ENCODE data around the gene SEC23IP.
"Not testable (repeated sequence)": the region's sequence is repeated elsewhere in the genome, so short reads cannot be mapped to it uniquely, and the experiment has no call there.

The SEC23IP gene

GRCh38 chr10:119892188-119893065 is at the start of gene SEC23IP:
Gene SEC23IP (plus strand): TSS chr10:119892730. CDS start chr10:119892783, 53 bp downstream.
- peak; percentile 96 for DNase-seq

GRCh38 chr10:119845656-119846055 is 46.9 kb upstream of the SEC23IP start:
- DNase-seq = no peak

GRCh38 chr10:119849031-119849789 is 43.3 kb upstream of the SEC23IP start:
- peak; percentile 90 for DNase-seq

DNA sequence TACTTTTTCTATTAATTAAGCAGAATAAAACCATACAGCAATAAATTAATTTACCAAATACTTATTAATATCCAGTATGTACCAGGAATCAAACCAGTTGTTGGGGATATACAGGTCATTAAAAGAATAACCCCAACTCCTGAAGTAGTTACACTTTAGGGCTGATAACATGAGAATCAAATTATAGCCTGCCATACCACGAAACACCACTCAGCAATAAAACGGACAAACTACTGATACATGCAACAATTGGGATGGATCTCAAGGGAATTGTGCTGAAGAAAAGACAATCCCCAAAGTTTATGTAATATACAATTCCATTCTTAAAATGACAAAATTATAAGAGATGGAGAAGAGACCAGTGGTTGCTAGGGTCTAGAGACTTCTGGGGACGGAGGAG is 42.6 kb upstream of the SEC23IP start:
- peak; percentile 25 for DNase-seq

DNA sequence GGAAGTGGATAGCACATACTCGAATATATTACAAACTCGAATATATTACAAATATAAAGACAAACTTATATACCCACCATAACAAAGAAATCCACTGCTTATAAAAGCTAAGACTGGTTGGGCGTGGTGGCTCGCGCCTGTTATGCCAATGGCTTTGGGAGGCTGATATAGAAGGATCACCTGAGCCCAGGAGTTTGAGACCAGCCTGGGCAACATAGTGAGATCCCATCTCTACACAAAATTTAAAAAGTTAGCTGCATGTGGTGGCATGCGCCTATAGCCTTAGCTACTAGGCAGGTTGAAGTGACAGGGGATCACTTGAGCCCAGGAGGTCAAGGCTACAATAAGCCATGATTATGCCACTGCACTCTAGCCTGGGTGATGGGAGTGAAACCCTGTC is 40.3 kb upstream of the SEC23IP start:
- DNase-seq = no peak

DNA sequence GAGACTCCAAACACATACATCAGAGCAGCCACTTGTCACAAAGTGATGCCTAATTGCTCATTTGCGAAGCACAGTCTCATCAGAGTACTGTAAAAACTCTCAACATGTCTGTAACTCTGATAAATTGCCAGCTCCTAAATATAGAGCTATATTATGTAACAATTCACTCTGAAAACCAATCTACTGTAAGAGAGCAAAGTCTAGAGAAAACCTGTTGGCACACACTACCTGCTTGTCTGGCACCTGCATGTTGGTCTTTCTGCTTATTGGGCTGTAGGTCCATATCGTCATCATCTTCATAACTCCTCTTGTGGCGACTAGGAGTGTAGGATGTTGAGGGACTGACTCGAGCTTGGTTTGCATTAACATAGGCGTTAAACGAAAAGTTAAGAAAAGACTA is 39.7 kb upstream of the SEC23IP start:
- DNase-seq = no peak

DNA sequence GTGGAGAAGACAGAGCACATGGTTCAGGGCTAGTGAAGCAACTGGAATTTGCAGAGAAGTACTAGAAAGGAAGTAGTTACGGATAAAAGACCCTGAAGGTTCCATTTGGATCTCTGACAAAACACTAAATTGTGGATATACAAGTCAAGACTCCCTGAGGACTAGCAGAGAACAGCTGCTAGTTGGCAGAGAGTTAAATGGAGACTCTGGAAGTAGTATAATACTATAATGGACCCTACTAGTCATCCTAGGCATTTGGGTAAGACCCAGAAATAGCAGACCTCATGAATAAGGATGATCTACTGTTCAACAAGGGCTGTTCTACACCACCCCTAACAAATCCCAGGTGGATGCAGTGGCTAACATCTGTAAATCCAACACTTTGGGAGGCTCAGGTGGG is 39.0 kb upstream of the SEC23IP start:
- DNase-seq = no peak

- no peak for DNase-seq
Measured at GRCh38 chr10:119858063-119858462, 34.5 kb upstream of the SEC23IP start.

- DNase-seq = peak; percentile 46
Measured at GRCh38 chr10:119859420-119860258, 32.9 kb upstream of the SEC23IP start.

GRCh38 chr10:119860866-119861607 is 31.5 kb upstream of the SEC23IP start:
- DNase-seq = no peak

DNA sequence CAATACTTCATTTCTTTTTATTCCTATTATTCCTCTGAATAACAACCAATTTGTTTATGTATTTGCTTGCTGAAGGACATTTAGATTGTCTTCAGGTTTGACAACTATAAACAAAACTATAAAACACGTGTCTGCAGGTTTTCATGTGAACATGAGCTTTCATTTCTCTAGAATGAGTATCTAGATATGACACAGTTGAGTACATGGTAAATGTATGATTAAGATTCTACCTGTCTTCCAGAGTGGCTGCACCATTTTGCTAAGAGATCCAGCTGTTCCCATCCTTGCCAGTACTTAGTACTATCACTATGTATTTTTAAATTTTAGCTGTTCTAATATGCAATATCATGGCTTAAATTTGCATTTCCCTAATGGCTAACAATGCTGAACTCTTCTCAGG is 30.0 kb upstream of the SEC23IP start:
- DNase-seq = no peak

DNA sequence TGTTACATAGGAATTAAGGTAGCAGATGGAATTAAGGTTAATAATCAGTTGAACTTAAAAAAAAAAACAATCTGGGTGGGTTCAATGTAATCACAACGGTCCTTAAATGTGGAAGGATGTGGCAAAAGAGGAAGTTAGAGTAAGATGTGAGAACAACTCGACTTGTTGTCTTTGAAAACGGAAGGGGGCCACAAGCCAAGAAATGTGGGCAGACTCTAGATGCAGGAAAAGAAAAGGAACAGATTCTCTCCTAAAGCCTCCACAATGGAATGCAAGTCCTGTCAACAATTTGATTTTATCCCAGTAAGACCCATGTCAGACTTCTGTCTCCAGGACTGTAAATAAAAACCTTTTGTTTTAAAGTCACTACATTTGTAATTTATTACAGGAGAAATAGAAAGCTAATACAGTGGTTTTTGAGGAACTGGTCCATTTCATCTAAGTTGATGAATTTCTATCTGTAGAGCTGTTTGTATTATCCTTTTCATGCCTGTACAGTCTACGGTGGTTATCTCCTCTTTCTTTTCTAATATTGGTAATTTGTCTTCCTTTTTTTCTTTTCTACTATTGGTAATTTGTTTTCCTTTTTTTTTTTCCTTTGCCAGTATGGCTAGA is 28.5 kb upstream of the SEC23IP start:
- DNase-seq = no peak

DNA sequence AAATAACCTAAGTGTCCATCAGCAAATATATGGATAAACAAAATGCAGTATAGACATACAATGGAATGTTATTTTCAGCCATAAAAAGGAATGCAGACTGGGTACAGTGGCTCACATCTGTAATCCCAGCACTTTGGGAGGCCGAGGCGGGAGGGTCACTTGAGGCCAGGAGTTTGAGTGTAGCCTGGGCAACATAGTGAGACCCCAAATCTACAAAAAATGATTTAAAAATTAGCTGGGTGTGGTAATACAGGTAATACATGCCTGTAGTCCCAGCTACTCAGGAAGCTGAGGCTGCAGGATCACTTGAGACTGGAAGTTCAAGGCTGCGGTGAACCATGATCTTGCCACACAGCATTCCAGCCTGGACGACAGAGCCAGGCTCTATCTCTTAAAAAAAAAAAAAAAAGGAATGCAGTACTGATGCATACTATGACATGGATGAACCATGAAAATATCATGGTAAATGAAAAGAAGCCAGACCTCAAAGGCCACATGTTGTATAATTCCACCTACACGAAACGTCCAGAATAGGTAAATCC is 26.8 kb upstream of the SEC23IP start:
- no peak for DNase-seq

DNA sequence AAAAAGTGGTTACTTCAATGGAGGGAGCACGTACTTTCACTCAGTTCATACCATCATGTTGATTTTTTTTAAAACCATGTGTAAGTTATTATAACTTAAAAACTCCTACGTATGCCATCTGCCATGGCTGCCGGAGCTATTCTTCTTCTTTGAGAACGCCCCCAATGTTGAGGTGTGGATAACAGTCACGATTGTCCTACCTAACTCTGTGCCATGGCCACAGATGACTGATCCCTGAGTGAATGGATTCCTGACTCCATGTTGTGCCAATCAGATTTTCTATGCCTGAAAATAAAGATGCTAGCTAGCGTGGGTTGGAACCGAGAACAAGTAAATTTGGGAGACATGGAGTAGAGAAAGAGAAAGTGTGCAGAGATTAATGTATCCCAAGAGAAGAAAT is 25.2 kb upstream of the SEC23IP start:
- no peak for DNase-seq

DNA sequence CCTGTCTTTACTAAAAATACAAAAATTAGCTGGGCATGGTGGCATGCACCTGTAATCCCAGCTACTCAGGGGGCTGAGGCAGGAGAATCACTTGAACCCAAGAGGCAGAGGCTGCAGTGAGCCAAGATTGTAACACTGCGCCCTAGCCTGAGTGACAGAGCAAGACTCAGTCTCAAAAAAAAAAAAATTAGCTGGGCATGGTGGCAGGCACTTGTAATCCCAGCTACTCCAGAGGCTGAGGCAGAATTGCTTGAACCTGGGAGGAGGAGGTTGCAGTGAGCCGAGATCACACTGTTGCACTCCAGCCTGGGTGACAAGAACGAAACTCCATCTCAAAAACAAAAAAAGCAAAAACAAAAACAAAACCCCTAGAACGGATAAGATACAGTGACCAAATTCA is 23.1 kb upstream of the SEC23IP start:
- DNase-seq = not testable (repeated sequence)

- DNase-seq = peak; percentile 51
Measured at GRCh38 chr10:119871881-119872609, 20.5 kb upstream of the SEC23IP start.

DNA sequence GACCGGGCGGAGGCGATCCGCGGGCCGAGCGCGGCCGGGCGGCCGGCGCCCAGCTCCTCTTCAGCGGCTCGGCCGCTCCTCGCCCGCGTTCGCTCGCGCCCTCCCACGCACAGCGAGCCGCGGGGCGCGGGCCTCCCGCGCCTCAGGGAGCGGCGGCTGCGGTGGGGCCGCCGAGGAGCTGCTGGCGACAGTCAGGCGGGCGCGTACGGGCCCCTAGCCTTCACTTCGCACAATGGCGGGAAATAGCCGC is 20.0 kb upstream of the SEC23IP start, which contains the start of gene MCMBP:
MCMBP (minus strand) TSS at position 234 of the 250 bp plus-strand sequence. CDS start 259 bp downstream, outside the sequence.
- no peak for DNase-seq

DNA sequence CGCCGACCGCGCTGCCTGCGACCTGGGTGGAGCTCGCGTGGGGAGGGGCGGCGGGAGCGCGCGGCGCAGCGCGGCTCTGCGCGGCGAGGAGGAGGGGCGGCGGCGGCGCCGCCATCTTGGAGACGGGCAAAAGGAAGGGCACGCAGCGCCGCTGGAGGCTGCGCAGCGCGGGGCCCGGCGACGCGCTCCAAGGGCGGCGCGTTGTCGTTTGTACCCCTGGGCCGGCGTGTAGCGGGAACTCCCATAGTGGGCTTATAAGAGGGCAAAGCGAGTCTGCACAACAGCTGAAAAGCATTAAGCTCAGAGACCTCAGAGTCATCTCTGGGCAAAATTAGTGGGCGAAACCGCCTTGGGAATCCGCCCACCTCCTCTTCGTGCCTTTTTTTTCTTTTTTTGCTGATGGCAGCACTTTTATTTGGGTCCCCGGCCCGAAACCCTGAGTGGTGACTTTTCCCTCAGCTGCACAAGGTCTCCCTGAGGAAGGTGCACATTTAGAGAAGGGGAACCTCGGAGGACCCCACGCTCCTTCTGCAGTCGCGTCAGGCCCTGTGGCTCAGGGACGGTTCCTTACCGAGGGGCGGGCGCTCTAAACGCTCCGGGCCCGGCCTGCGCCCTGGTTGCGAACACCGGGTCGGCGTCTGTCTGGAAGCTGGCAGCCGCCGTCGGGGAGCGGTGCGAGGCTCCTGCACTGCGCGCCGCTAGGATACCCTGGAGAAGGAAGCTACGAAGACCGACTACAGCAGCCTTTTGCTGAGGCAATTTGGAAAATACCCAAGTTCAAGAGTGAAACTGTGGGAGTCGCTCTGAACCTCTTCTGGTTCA is 19.5 kb upstream of the SEC23IP start:
- DNase-seq = peak; percentile 88

DNA sequence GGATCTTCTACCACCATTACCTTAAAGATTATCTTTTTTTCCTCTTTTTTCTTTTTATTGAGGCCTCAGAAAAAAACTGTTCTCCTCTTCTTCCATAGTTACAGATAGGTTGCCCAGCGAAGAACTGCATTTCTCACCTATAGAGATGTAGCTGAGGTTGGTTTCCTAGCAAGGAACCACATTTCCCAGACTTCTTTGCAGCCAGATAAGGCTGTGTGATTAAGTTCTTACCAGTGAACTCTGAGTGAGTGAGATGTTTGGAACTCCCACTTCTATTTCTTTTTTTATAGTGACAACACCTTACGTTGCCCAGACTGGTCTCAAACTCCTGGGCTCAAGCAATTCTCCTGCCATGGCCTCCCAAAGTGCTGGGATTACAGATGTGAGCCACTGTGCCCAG is 14.0 kb upstream of the SEC23IP start:
- DNase-seq = no peak
